RWPE1 (cell line): ENCODE measurements around the gene TMEM125.
A peak's percentile ranks its signal among the peaks of the same experiment; 100 is the strongest.

Experiments
- CTCF ChIA-PET: fragments of 350-600 bp; sonication (Branson Sonifier 250); formaldehyde crosslinking; extraction: SDS; loops from one replicate; lab custom pipeline; 2021; lab: Yijun Ruan, JAX
- POLR2A ChIA-PET: fragments of 400-600 bp; formaldehyde crosslinking; extraction: SDS; loops from one replicate; lab custom pipeline; 2020; ENCODE audit warnings: antibody characterized with exemption; ENCODE audit not compliant: low non-redundant PET; lab: Yijun Ruan, JAX
- DNase-seq: peaks from one replicate; pipeline ENCODE4 v3.0.0; 2012; ENCODE audit warnings: low spot score
- H3K27ac ChIP-seq: fragments of 450-650 bp; 2 replicates; pipeline ENCODE4 v1.5.1; 2017
- CTCF ChIP-seq: fragments of 450-650 bp; conservative IDR thresholded peaks from 2 replicates; pipeline ENCODE4 v1.5.1; 2017; ENCODE audit warnings: low read depth, mild to moderate bottlenecking

TMEM125 gene

DNA sequence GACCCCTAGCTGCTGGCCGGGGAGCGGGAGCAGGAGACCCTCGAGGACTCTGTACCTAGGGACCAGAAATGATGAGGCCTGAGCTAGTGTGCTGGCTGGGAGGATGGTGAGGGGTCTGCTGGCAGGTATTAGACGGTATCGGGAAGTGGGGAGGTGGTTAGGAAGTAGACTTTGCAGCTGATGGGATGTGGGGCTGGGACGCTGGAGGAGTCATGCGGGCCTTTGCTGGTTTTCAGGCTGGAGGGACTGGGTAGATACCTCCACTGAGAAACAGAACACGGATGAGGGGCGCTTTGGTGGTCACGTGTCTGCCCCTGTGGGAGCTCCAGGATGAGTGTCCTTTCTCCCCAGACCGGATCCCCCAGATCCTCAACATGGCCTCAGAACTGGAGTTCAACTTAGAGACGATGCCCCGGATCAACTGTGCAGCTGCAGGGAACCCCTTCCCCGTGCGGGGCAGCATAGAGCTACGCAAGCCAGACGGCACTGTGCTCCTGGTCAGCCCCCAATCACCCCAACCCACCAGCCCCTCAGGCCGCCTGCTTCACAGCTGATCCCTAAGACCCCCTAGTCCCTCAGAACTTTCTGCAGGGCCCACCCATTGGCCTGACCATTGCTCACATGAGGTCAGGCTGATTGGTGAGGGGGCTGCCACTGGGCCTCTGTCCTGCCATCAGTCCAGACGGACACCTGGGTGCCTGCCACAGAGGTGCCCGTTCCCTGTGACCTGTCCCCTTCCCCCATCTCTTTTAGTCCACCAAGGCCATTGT lies 39.0 kb downstream of the TMEM125 start:
- POLR2A ChIA-PET: no interaction called here
- TF ChIP-seq CTCF: no peak
- H3K27ac ChIP-seq: no peak overlapping the region
- CTCF ChIA-PET: interaction anchor here (0.6 kb wide), 1 partner anchor 262 kb away, joined by 4 read pairs; no protein-coding TSS in a partner anchor
- DNase-seq: no peak

DNA sequence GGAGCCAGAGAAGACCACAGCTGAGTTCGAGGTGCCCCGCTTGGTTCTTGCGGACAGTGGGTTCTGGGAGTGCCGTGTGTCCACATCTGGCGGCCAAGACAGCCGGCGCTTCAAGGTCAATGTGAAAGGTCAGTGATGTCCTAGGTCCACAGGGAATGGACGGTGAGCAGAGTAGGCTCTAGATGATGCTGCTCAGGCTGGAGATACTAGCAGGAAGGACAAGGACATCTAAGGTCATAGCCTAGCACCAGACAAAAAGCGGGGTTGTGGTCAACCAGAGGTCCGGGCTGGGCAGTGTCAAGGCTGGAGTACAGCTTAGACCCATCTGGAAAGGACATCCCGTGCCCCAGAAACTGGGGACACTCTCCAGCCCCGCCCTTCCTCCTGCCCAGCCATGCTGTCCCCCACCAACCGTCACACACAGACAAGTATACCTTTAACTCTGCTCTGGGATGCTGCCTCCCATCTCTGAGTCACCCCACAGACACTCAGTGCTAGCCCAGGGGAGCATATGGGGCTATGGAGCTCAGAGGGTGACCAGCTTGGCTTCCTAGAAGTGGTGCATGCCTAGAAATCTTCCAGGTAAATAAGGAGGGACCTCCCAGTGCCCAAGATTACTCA lies 39.7 kb downstream of the TMEM125 start:
- peak; percentile 23 for DNase-seq
- CTCF ChIA-PET: no interaction called here
- POLR2A ChIA-PET: no interaction called here
- no peak for TF ChIP-seq CTCF
- no peak overlapping the region for H3K27ac ChIP-seq

GRCh38 chr1:43311521-43311920 lies 41.7 kb downstream of the TMEM125 start:
- H3K27ac ChIP-seq: no peak overlapping the region
- DNase-seq: no peak
- CTCF ChIA-PET: no interaction called here
- POLR2A ChIA-PET: no interaction called here
- TF ChIP-seq CTCF: no peak

DNA sequence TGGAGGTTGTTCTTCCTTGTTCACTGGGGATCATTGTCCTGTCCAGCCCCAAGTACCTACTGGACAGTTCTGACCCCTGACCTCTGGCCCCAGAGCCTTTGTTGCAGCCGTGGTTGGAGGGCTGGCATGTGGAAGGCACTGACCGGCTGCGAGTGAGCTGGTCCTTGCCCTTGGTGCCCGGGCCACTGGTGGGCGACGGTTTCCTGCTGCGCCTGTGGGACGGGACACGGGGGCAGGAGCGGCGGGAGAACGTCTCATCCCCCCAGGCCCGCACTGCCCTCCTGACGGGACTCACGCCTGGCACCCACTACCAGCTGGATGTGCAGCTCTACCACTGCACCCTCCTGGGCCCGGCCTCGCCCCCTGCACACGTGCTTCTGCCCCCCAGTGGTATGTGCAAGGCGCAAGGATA lies 42.4 kb downstream of the TMEM125 start:
- DNase-seq: no peak
- ChIA-PET POLR2A (no interaction called here), CTCF (no interaction called here)
- H3K27ac ChIP-seq: no peak overlapping the region
- no peak for TF ChIP-seq CTCF

DNA sequence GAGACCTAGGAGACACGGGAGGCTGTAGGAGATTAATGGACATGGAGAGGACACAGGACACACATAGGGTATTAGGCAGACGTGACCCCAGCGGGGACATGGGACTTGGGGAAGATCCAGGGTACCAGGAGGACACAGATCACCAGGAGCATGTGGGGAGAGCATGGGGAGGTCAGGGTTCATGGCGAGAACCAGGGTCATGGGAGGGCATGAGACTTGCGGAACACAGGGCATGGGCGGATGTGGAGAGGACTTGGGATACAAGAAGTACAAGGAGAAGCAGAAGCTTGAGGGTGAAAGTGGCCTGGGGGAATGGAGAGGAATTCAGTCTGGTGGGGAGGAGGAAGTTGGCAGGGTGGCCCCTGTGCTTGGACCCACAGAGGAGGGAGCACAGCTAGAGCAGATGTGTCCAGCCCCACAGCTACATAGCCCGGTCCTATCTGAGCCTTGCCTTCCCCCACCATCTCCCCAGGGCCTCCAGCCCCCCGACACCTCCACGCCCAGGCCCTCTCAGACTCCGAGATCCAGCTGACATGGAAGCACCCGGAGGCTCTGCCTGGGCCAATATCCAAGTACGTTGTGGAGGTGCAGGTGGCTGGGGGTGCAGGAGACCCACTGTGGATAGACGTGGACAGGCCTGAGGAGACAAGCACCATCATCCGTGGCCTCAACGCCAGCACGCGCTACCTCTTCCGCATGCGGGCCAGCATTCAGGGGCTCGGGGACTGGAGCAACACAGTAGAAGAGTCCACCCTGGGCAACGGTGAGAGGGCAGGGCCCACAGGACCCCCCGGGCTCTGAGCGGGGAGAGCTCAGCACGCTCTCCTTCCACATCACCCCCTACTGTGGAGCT lies 43.1 kb downstream of the TMEM125 start:
- ChIA-PET CTCF (no interaction called here), POLR2A (no interaction called here)
- TF ChIP-seq CTCF: no peak
- DNase-seq: no peak
- H3K27ac ChIP-seq: no peak overlapping the region

DNA sequence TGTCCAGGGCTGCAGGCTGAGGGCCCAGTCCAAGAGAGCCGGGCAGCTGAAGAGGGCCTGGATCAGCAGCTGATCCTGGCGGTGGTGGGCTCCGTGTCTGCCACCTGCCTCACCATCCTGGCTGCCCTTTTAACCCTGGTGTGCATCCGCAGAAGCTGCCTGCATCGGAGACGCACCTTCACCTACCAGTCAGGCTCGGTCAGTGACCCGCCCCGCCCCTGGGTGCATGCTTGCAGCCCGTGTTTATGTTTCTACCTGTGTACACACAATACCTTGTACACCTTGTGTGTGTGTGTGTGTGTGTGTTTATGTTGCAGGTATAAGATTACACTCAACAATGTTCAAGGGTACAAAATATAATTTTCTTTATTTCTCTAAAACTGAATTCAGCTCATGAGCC lies 44.0 kb downstream of the TMEM125 start:
- H3K27ac ChIP-seq: no peak overlapping the region
- CTCF ChIA-PET: no interaction called here
- TF ChIP-seq CTCF: no peak
- POLR2A ChIA-PET: no interaction called here
- DNase-seq: no peak
